Endometrium (tissue), 2 donors: ENCODE results near the gene CMSS1.

Experiments
- FAIRE-seq: peaks from 2 replicates; lab custom pipeline; 2012; peaks lifted over from hg19 to GRCh38; lab: Jason Lieb, UNC
- donor health status: control.
- donor health status: control.

The CMSS1 gene

DNA sequence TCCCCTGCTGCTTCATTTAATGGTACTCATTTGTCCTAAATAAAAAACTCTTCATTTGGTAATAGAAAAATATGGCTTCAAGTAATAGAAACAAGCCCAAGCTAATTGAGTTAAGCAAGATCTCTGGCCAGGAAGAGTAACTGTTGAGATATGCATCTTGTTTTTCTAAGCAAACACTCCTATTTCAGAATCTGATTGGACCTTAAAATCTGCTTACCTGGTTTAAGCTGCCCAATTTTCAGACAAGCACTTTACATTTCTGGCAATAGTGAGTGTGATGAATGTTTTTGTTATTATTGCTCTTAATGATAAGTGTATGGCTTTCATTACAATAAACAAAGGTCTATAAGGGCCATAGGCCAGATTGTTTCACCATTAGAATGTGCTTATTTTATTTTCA, 86.2 kb downstream of the CMSS1 start:
- no peak for FAIRE-seq

DNA sequence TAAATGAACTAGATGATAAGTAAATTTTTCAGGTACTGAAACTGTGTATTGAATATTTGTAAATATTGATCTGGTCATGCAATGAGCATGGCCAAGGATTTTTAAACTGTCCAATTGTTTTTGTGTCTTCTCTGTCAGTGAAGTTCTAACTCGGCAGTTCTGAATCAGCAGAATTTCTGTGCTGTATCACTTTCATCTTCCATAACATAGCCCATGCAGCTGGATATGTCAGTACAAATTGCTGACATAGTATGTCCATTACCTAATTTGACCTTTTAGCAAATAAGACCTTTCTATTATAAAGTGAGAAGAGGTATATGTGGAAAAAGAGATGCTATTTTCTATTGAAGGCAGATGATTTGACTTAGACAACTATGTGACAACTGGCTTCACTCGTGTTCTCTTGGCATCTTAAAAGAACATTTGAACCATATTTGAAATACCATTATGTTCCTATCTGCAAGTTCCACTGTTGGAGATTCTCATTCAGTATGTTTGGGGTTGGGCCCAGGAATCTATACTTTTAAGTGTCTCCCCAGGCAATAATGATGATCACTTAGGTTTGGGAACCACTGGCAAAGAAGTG, 90.4 kb downstream of the CMSS1 start:
- no peak for FAIRE-seq

DNA sequence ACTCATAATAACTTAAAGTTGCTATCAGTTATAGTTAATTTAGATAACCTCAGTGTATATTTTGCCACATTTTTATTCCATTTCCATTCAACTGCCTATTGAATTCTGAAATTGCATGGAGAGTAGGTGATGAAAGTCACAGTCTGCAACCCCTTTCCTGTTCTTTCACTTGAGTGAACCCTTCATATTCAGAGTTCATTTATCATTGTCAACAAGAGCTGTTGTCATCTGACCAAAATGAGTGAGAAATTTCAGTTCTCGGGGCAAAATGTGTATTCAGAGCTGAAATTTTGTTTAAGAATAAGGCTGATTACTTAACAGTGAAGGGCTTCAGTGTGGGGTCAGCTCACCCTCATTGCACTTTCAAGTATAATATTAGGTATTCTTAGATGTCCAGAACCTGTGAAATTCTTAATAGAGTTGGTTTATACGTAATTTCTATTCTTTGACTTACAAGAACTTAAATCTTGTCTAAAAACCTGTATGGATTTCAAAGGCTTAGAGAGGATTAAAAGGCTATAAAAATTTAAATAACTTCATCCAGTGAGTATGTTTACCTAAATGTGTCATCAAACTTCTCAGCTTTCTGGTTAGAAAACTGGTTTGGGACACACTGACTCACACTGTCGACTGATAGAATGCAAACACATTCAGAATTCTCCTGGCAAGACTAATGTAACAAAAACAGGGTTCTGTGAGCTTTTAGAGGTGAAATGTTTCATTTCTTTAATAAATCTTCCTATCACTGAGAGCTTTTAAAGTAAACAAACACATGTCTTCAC, 92.2 kb downstream of the CMSS1 start:
- no peak for FAIRE-seq

GRCh38 chr3:99910752-99911290, 93.2 kb downstream of the CMSS1 start:
- no peak for FAIRE-seq

- no peak for FAIRE-seq
Observed at GRCh38 chr3:99911433-99911832, 93.8 kb downstream of the CMSS1 start.

DNA sequence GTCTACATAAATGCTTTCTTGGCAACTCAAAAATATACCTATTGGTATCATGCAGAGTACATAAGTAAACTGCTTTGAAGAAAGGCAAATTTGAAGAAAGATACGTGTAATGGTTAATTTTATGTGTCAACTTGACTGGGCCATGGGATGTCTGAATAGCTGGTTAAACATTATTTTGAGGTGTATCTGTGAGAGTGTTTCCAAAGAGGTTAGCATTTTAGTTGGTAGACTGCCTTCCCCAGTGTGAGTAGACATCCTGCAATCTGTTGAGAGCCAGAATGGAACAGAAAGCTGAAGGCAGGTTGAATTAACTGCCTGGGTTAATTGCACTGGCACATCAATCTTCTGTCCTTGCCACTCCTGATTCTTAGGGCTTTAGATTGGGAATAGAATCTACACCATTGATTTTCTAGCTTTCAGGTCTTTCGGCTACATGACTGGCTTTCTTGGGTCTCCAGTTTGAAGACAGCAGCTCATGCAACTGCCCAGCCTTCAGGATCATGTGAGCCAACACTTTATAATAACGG, 98.3 kb downstream of the CMSS1 start:
- FAIRE-seq: no peak

DNA sequence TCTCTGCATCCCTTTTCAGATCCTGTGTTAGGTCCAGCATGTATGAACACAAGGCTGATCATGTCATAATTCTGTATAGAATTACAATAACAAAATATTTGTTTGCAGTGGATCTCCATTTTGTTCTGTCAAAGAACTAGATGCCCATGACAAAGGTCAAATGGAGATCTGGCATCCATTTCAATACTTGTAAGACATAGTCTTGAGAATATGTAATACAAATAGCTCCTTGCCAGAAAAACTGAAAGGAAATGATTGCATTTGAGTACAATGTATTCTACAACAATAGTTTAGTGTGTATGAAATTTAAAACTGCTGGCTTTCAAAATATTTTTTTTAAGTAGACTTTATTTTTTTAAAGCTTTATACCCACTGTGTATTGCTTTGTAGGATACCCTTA, 101.1 kb downstream of the CMSS1 start:
- no peak for FAIRE-seq

- no peak for FAIRE-seq
Observed at GRCh38 chr3:99919694-99920093, 102.0 kb downstream of the CMSS1 start.

- FAIRE-seq: no peak
Observed at GRCh38 chr3:99920481-99921376, 103.1 kb downstream of the CMSS1 start.

DNA sequence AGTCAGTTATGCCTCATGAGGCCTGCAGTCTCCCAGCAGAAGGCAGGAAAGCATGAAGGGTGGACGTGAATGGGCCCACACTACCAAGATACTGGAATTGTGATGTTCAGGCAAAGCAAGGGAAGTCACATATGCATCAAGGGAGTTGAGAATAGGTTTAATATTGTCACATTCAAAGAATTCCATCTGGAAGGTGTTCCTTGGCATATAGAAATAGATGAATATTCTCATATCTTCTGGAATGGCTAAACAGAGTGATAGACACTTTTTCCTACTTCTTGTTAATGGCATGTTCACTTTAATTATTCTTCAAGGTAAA, 103.7 kb downstream of the CMSS1 start:
- FAIRE-seq: no peak

GRCh38 chr3:99921986-99922385, 104.3 kb downstream of the CMSS1 start:
- no peak for FAIRE-seq

DNA sequence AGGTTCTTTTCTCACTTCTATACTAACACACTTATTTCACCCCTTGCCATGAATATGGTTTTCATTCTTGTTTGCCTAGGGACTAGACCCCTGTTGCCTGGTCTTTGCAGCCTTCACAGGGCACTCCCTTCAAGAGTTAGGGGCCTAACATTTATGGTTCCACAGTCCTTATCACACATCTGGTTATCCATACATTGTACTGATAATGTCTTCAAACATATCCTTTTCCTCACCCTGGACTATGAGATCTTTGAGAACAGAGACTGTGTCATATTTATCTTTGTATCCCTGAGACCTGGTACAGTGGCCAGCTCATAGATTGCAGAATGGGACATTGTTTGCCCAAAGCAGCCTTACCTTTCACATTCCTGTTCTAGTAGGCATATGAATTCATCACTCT, 106.2 kb downstream of the CMSS1 start:
- FAIRE-seq: no peak

DNA sequence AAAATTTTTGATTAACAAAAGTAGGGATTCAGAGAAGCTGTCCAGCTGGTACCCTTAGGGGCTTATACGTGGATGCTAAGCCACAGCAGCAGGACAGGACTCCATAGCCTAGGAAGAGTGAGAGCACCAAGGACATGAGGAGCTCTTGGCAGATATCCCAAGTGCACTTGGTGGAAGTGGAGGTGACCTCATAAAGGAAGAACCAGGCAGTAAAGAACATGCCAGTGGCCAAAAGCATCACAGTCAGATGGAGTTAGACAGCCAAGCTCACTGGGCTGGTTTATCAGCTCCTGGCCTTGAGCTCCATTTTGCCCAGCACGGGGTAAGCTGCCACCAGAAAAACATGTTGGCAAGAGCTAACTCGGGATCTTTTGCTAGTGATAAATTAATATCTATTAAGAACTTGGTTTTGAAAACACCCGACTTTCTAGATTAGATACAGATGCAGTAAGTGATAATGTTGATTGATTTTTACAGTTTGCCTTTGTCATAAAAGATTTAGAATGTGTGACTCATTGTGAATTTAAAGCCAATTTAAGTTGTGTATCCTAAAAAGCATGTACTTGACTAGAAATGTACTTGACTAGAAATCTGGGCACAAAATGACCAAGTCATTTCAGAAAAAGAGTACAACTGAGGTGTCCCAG, 108.0 kb downstream of the CMSS1 start:
- FAIRE-seq: no peak

DNA sequence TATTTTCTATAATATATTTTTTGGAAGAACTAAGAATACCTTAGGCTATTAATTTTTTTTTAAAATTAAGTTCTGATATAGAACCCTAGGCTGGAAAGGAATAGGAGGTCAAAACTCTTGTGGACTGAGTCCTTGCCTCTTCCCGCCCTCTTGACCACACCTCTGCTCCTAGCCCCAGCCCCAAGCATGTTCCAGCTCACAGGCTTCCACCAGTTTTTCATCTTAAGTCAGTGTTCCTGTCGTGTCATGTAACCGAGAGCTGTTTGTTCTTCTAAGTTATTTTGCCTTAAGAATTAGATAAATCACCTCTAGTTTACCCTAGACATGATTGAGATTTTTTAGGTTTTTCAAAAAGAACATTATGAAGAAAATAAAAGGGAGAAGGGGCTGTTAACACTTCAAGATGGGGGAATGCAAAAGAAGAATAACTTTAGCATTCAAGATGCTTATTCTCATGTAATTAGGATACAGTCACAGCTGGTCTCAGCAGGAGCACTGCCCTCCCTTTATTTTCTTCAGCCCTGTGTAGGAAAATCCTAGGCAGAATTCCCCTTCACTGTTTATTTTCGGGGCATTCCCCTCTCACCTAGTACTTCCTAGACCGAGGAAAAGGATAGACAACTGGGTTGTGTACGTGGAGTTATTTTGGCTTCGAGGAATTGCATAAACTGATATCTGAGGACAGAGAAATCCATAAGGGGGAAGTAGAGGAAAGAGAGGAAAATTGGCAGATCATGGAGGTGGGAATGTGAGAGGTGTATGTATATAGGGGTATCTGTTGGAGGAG, 110.2 kb downstream of the CMSS1 start:
- no peak for FAIRE-seq

GRCh38 chr3:99928771-99929744, 111.4 kb downstream of the CMSS1 start:
- FAIRE-seq: no peak

- no peak for FAIRE-seq
Observed at GRCh38 chr3:99929745-99930139, 112.1 kb downstream of the CMSS1 start.

GRCh38 chr3:99931059-99931458, 113.4 kb downstream of the CMSS1 start:
- FAIRE-seq: no peak

DNA sequence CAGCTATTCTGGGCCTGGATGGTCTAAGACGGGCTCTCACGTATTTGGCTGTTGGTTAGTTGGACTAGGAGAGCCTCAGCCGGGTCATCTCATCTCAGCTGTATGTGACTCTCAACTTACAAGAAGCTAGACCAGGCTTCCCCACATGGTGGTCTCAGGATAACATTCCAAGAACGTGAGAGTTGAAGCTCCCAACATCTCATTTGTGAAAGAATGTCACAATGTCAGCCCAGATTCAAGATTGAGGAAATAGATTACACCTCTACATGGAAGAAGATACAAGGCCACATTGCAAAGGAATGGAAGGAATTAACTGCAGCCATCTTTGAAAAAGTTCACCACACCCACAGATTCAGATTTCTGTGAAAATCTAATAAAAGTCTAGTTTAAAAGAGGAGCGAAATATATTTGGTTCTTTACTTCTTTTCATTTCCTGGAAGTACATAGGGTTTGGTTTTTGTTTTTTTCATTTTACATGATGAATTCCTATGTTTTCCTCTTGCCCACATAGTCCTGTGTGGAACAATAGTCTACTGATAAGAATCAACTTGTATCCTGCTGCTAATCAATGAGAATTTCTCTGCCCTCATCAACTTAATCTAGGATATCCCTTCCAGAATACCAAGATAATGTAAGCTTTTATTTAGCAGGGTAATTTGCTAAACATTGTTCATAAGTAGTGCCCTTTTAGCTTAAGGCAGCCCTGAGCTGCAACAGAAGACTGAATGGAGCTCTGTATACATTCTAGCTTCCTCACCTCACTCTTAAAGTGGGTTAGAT, 116.5 kb downstream of the CMSS1 start:
- FAIRE-seq: no peak
